ENCODE results near the gene ARHGAP28.
"Not testable (repeated sequence)": the region's sequence is repeated elsewhere in the genome, so short reads cannot be mapped to it uniquely, and the experiment has no call there.

Gene ARHGAP28

GRCh38 chr18:6821356-6821755 lies 91.8 kb downstream of the ARHGAP28 start:
- no peak for DNase-seq (ENCODE audit: insufficient read length, low spot score)
- FAIRE-seq: no peak
- TF ChIP-seq POU2F2 (IDR thresholded peaks at IDR 0.05; ENCODE audit: low read depth, low read length) (no peak), PAX5 (IDR thresholded peaks at IDR 0.05; ENCODE audit: insufficient read depth, low read length, severe bottlenecking) (no peak), POLR2AphosphoS5 (IDR thresholded peaks at IDR 0.05; ENCODE audit: low read depth, low read length) (no peak), TAF1 (IDR thresholded peaks at IDR 0.05; ENCODE audit: low read depth, low read length) (no peak), POLR2A (IDR thresholded peaks at IDR 0.05; ENCODE audit: low read depth, low read length) (no peak), SPI1 (IDR thresholded peaks at IDR 0.05; ENCODE audit: low read depth, low read length) (no peak)

GRCh38 chr18:6827161-6827560 lies 97.6 kb downstream of the ARHGAP28 start:
- not testable (repeated sequence) for DNase-seq (ENCODE audit: insufficient read length, low spot score); FAIRE-seq

GRCh38 chr18:6827566-6827965 lies 98.0 kb downstream of the ARHGAP28 start:
- FAIRE-seq; DNase-seq (ENCODE audit: insufficient read length, low spot score): not testable (repeated sequence)

DNA sequence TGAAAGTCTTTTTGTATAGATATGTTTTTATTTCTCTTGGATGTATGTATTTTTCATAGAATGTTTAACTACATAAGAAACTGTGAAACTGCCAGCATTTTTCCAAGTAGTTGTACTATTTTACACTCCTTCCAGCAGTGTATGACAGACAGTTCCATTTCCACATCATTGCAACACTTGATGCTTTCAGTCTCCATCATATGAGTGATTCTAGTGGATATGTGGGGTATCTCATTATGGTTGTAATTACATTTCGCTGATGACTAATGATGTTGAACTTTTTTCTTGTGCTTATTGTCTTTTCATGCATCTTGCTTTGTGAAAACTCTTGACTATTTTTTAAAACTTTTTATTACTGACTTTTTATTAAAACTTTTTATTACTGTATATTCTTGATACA lies 101.4 kb downstream of the ARHGAP28 start:
- no peak for TF ChIP-seq POU2F2 (IDR thresholded peaks at IDR 0.05; ENCODE audit: low read depth, low read length)
- FAIRE-seq: no peak

DNA sequence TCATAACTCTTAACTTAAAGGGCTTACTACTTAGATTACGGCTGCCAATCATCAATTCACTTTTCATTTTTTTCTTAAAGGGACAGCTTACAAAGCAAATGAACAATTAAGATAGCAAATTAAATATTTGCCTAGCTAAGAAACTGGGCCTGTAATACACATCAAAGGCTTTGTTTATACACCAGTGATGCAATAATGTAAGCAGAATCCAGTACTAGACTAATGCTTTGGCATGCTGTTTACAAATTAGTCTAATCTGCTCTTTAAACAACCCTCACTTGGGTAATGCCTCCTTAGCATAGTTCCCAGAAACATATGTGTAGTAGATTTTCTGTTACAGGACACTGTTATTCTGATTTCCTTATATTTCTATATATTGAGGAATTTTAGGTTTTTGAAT lies 105.8 kb downstream of the ARHGAP28 start:
- FAIRE-seq (no peak), DNase-seq (ENCODE audit: insufficient read length, low spot score) (no peak)
- TF ChIP-seq POLR2A (IDR thresholded peaks at IDR 0.05; ENCODE audit: low read depth, low read length) (no peak), TAF1 (IDR thresholded peaks at IDR 0.05; ENCODE audit: low read depth, low read length) (no peak), PAX5 (IDR thresholded peaks at IDR 0.05; ENCODE audit: insufficient read depth, low read length, severe bottlenecking) (no peak), POLR2AphosphoS5 (IDR thresholded peaks at IDR 0.05; ENCODE audit: low read depth, low read length) (no peak), POU2F2 (IDR thresholded peaks at IDR 0.05; ENCODE audit: low read depth, low read length) (no peak), SPI1 (IDR thresholded peaks at IDR 0.05; ENCODE audit: low read depth, low read length) (no peak)

More for the DNA sequence above, 101.4 kb downstream of the ARHGAP28 start:
- no peak for DNase-seq (ENCODE audit: insufficient read length, low spot score)

- DNase-seq (ENCODE audit: insufficient read length, low spot score): no peak
- no peak for FAIRE-seq
- TF ChIP-seq PAX5 (IDR thresholded peaks at IDR 0.05; ENCODE audit: insufficient read depth, low read length, severe bottlenecking): no peak
- TF ChIP-seq POLR2AphosphoS5 (IDR thresholded peaks at IDR 0.05; ENCODE audit: low read depth, low read length): no peak
- TF ChIP-seq POLR2A (IDR thresholded peaks at IDR 0.05; ENCODE audit: low read depth, low read length): no peak
- TF ChIP-seq POU2F2 (IDR thresholded peaks at IDR 0.05; ENCODE audit: low read depth, low read length): no peak
- no peak for TF ChIP-seq TAF1 (IDR thresholded peaks at IDR 0.05; ENCODE audit: low read depth, low read length)
- TF ChIP-seq SPI1 (IDR thresholded peaks at IDR 0.05; ENCODE audit: low read depth, low read length): no peak
Observed at GRCh38 chr18:6836331-6836730, 106.8 kb downstream of the ARHGAP28 start.

DNA sequence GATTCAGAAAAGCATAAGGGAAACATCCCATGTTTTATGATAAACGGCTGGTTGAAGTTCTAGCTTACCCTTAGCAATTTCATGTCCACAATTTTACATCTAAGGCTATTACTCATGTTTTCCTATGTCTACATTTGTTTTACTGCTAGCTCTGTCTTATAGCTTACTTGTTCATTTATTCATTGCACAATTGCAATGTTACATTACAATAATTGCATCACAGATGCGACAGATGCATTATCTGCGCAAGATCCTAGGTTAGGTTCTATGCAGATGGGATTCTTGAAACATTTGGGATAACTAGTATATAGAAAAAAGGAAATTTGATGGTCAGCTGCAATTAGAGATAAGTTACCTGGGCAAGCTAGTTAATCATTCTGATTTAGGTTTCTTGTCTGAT lies 108.4 kb downstream of the ARHGAP28 start:
- TF ChIP-seq POU2F2 (IDR thresholded peaks at IDR 0.05; ENCODE audit: low read depth, low read length): no peak
- FAIRE-seq (no peak), DNase-seq (ENCODE audit: insufficient read length, low spot score) (no peak)

DNA sequence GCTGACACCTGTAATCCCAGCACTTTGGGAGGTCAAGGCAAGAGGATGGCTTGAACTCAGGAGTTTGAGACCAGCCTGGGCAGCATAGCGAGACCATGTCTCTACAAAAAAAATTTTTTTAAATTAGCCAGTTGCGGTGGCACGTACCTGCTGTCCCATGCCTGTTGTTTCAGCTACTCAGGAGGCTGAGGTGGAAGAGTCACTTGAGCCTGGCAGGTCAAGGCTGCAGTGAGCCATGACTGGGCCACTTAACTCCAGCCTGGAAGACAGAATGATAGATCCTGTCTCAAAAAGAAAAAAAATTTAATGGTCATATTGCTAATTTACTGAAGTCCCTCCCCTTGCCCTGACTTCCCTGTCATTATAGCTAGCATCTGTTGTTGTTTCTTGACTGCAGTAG lies 112.6 kb downstream of the ARHGAP28 start:
- TF ChIP-seq PAX5 (IDR thresholded peaks at IDR 0.05; ENCODE audit: insufficient read depth, low read length, severe bottlenecking): no peak
- TF ChIP-seq POLR2A (IDR thresholded peaks at IDR 0.05; ENCODE audit: low read depth, low read length): no peak
- no peak for TF ChIP-seq POLR2AphosphoS5 (IDR thresholded peaks at IDR 0.05; ENCODE audit: low read depth, low read length)
- no peak for TF ChIP-seq SPI1 (IDR thresholded peaks at IDR 0.05; ENCODE audit: low read depth, low read length)
- TF ChIP-seq TAF1 (IDR thresholded peaks at IDR 0.05; ENCODE audit: low read depth, low read length): no peak
- TF ChIP-seq POU2F2 (IDR thresholded peaks at IDR 0.05; ENCODE audit: low read depth, low read length): no peak
- no peak for DNase-seq (ENCODE audit: insufficient read length, low spot score)
- FAIRE-seq: no peak

GRCh38 chr18:6843308-6843707 lies 113.8 kb downstream of the ARHGAP28 start:
- TF ChIP-seq POLR2A (IDR thresholded peaks at IDR 0.05; ENCODE audit: low read depth, low read length): no peak
- TF ChIP-seq SPI1 (IDR thresholded peaks at IDR 0.05; ENCODE audit: low read depth, low read length): no peak
- no peak for DNase-seq (ENCODE audit: insufficient read length, low spot score)
- FAIRE-seq: no peak

GRCh38 chr18:6845521-6845920 lies 116.0 kb downstream of the ARHGAP28 start:
- not testable (repeated sequence) for DNase-seq (ENCODE audit: insufficient read length, low spot score); FAIRE-seq

- no peak for DNase-seq (ENCODE audit: insufficient read length, low spot score)
- TF ChIP-seq SPI1 (IDR thresholded peaks at IDR 0.05; ENCODE audit: low read depth, low read length) (no peak), POLR2A (IDR thresholded peaks at IDR 0.05; ENCODE audit: low read depth, low read length) (no peak), POU2F2 (IDR thresholded peaks at IDR 0.05; ENCODE audit: low read depth, low read length) (no peak), POLR2AphosphoS5 (IDR thresholded peaks at IDR 0.05; ENCODE audit: low read depth, low read length) (no peak)
- no peak for FAIRE-seq
Observed at GRCh38 chr18:6850396-6850795, 120.9 kb downstream of the ARHGAP28 start.

DNA sequence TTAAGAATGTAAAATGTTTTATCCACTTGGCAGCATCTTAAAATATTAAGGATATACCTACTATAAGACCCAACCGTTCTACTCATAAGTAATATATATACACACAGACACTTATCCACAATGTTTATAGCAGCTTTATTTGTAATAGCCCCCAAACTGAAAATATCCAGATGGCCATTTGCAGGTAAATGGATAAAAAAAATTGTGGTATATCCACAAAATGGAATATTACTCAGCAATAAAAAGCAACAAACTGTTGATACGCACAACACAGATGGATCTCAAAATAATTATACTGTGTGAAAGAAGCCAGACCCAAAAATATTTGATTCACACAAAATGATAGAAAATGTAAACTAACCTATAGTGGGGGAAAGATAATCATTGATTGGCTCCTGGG lies 122.0 kb downstream of the ARHGAP28 start:
- no peak for DNase-seq (ENCODE audit: insufficient read length, low spot score)
- no peak for FAIRE-seq
- no peak for TF ChIP-seq PAX5 (IDR thresholded peaks at IDR 0.05; ENCODE audit: insufficient read depth, low read length, severe bottlenecking)
- no peak for TF ChIP-seq POLR2AphosphoS5 (IDR thresholded peaks at IDR 0.05; ENCODE audit: low read depth, low read length)
- no peak for TF ChIP-seq POLR2A (IDR thresholded peaks at IDR 0.05; ENCODE audit: low read depth, low read length)
- TF ChIP-seq POU2F2 (IDR thresholded peaks at IDR 0.05; ENCODE audit: low read depth, low read length): no peak
- TF ChIP-seq TAF1 (IDR thresholded peaks at IDR 0.05; ENCODE audit: low read depth, low read length): no peak
- no peak for TF ChIP-seq SPI1 (IDR thresholded peaks at IDR 0.05; ENCODE audit: low read depth, low read length)

Data from GM12891 (cell line).